Esophagus mucosa (tissue), 1 donor: ENCODE data around the gene CWC25. TPM values are rescaled to one million over a fixed set of nuclear protein-coding genes. Genes with fewer than 3 reads are reported as not detected.

Experiments used
- ATAC-seq: fragments of 200-7000 bp; cut with Tn5 transposase; one replicate; pipeline ENCODE4 v1.9.1; 2020
- total RNA-seq: library from RNA; stranded (reverse); gene quantifications from one replicate; pipeline ENCODE4 v1.2.4, GENCODE V29; 2023
- donor health status: DM: yes; HTN: yes; CAD: no.

Gene CWC25
- total RNA-seq, 1 donor from 2014 or later, result 10.9 TPM

DNA sequence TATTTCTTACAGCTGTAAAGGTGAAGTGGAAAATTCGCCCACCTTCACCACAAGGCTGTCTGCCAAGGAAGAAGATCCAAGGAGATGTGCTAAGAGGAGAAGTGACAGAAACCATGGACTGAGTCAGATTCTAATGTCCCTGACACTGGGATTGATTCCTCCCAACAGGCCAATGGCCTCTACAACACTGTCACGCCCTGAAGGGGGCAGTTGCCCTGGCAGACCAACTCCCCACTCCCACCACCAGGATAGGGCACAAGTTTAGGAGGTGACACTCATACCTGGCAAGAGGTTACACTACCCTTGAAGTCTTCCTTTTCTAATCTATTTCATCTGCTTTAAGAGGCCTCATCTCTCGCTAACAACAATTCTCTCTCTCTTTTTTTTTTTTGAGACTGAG is 41.9 kb downstream of the CWC25 start:
- ATAC-seq, result no peak

- no peak for ATAC-seq
These were observed 45.0 kb downstream of the CWC25 start for GRCh38 chr17:38779965-38780752.

DNA sequence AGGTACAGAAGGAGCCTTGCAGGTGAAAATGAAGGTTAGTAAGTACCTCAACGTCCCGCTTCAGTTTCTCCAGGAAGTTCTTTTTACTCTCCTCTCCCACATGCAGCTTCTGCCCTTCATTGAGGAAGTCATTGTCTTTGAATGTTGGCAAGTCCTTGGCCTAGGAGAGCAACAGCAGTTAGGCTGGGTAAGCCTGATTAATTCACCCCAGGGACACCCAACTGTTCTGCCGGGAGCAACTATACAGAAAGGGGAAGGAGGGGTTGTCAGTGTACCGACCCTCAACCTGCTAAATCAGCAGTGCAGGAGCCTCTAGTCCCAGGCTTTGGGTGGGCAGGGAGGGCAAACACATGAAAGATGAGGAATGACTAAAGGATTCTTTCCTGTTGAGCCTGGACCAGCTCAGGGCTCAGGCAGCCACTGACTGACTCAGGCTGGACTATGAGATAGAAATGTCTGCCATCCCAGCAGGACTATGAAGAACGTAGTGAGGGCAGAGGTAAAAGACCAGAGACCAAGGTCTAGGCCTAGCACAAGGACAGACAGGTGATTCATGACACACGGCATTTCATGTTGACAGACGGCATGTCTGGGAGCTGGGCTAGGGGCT is 47.4 kb downstream of the CWC25 start:
- no peak for ATAC-seq

DNA sequence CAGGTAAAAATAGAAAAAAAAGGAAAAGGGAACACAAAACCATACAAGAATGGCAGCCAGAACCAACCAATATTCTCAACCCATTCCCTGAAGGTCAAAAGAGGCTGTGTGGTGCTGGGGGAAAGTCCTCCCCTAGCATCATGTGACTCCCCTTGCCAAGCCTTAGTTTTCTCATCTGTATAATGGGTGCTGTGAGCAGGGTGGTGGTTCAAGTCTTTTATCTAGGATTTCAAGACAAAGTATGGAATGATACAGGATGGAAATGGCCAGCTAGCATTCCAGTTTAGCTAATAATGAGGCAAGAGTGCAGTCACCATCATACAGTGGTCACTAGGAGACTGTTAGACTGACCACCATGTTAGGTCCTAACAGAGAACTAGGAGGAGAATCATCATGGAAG is 51.9 kb downstream of the CWC25 start:
- ATAC-seq, result no peak

- no peak for ATAC-seq
These were observed 56.7 kb downstream of the CWC25 start for GRCh38 chr17:38768417-38768816.

DNA sequence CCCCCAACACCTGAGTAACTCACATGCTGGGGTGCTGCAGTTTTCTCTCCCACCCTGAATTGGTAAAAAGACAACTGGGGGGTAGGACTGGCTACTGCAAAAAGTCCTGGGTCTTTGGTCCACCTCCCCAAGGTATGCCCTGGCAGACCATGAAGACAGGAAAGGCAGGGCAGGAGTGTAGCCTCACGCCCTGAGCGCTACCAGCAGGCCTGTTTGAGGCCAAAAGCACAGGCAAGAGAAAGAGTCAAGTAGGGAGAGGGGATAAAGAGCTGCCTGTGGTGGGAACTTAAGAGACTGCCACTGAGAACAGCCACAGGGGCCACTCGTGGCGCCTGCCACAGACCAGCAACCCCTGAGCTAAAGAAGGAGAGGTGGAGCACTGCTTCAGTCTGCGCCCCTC is 58.8 kb downstream of the CWC25 start:
- ATAC-seq, result no peak

DNA sequence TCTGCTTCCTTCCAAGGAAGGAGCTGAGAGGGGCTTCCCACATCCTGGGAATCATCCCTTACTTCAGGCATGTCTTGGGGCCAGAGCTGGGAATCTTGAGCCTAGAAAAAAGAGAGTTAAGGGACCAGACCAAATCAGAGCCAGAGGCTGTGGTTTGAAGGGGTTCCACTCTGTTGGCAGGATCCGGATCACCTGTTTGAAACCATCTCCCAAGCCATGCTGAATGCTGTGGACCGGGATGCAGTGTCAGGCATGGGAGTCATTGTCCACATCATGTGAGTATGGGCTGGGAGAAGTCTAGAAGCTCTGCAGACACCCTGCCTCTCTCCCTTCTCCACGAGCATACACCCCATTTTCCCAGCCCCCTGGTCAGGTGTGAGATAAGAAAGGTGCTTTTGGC is 62.9 kb downstream of the CWC25 start:
- no peak for ATAC-seq

GRCh38 chr17:38761612-38762011 is 63.5 kb downstream of the CWC25 start:
- no peak for ATAC-seq

DNA sequence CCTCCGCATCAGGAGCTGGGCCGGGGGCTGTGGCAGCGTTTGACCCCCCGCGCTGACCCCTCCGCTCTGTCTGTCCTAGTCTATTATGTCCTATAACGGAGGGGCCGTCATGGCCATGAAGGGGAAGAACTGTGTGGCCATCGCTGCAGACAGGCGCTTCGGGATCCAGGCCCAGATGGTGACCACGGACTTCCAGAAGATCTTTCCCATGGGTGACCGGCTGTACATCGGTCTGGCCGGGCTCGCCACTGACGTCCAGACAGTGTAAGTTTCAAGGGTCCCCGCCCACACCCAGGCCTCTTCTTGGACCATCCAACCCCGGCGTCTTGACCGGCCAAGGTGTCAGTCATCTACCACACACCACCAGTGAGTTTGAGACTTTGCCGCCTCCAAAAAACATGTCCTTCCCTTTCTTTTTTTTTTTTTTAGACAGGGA is 72.0 kb downstream of the CWC25 start:
- ATAC-seq, result no peak

DNA sequence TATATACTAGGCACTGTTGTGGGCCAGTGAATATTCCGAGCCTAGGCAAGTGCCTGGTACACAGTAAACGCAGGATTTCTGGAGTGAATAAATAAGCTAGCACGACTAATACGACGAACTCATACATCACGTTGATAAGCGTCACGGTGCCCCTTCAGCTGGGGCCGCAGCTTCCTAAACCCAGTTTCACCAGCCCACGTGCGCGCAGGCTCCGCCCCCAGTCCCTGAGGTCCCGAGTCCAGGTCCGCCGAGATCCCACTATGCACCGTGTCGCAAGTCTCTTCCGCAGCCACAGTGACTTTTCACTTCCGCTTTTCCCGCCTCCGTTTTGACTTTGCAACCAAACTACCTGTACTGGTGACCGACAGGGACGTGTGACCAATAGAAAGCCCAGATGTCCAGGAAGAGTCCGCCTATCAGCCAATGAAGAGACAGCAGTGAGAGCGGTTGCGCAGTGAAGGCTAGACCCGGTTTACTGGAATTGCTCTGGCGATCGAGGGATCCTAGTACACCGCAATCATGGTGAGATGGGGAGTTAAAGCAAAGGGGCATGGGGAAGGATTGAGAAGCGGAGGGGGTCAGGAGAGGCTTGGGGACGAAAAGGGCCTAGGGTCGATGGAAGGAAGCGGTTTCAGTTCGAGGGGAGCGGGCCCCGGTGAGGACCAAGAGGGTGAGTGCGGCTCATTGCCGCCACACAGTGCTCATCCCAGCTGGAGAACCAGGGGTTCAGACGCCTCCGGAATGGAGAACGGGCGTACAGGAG is 72.6 kb downstream of the CWC25 start, which contains the start of gene PSMB3:
Gene PSMB3 (plus strand): TSS at position 434 of the 763 bp plus-strand sequence. CDS start 86 bp downstream, at position 520.
- ATAC-seq, result peak; percentile 85

- ATAC-seq, result peak; percentile 58
These were observed 73.3 kb downstream of the CWC25 start for GRCh38 chr17:38751808-38752307.

DNA sequence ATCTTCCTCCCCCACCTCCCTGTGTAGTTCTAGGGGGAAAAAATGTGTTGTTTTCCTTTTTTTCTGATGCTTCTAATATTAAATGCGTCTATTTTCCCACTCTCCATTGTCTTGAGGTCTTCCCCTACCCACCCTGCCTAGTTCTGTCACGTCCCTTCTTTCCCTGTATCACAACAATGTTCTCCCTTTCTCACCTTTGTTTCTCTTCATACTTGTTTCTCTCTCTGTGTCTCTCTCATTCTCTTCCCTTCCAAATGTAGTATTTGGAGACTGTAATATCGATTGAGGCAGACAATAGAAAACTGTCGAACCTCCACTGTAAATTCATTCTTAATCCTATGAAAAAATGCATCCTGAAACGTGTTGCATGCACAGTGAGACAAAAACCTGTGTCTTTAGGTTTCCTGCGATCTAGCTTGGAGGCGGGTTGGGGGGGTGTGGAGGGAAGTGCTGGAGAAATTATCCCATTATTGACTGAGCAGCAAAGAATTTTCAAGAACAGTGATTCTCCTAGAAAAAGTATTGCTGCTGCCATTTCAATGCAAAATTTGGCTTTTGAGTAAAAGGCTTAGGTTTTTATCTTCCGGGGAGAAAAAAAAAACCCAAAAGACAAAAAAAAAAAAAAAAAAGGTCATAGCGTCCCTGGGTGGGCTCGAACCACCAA is 73.8 kb downstream of the CWC25 start:
- ATAC-seq, result no peak

Other genes starting within 250 kb of the CWC25 start
- gene SRCIN1, start 219.4 kb downstream of the CWC25 start, total RNA-seq, result 6.6 TPM
- 4.9 TPM for gene EPOP, start 150.4 kb downstream of the CWC25 start, total RNA-seq
- 40.2 TPM for gene MLLT6, start 120.0 kb downstream of the CWC25 start, total RNA-seq
- 28.6 TPM for gene CISD3, start 95.0 kb downstream of the CWC25 start, total RNA-seq
- 18.0 TPM for gene PCGF2, start 77.0 kb downstream of the CWC25 start, total RNA-seq
- gene PSMB3, start 72.6 kb downstream of the CWC25 start, total RNA-seq, result 179 TPM
- gene PIP4K2B, start 25.8 kb downstream of the CWC25 start, total RNA-seq, result 15.1 TPM
- 1,222 TPM for gene RPL23, start 28.4 kb upstream of the CWC25 start, total RNA-seq
- gene LASP1, start 44.7 kb upstream of the CWC25 start, total RNA-seq, result 50.0 TPM
- gene FBXO47, start 142.1 kb upstream of the CWC25 start, total RNA-seq, result not detected